Mesothelial cell of epicardium (in vitro differentiated cells): Measurements from ENCODE around the gene CARS2. TPM values are rescaled to one million over a fixed set of nuclear protein-coding genes. Genes with fewer than 3 reads are reported as not detected.

Experiments
- DNase-seq, 2 experiments: peaks; one replicate each; pipeline ENCODE4 v3.0.0; 2021; ENCODE audit warnings: low spot score in 2 of 2; ENCODE audit not compliant: unreplicated experiment in 2 of 2
- H3K27ac Mint-ChIP-seq: 2 replicates; pipeline ENCODE4 v1.8.0; 2021; ENCODE audit warnings: mixed read lengths
- H3K27me3 Mint-ChIP-seq: 2 replicates; pipeline ENCODE4 v1.8.0; 2021; ENCODE audit warnings: low read depth, mixed read lengths
- H3K36me3 Mint-ChIP-seq: 2 replicates; pipeline ENCODE4 v1.8.0; 2021; ENCODE audit warnings: mixed read lengths
- H3K4me1 Mint-ChIP-seq: 2 replicates; pipeline ENCODE4 v1.8.0; 2021; ENCODE audit warnings: mixed read lengths
- H3K4me3 Mint-ChIP-seq: 2 replicates; pipeline ENCODE4 v1.8.0; 2021; ENCODE audit warnings: mild to moderate bottlenecking, moderate library complexity, mixed read lengths
- H3K9me3 Mint-ChIP-seq: 2 replicates; pipeline ENCODE4 v1.8.0; 2021; ENCODE audit warnings: mixed read lengths
- total RNA-seq: library from RNA; stranded (reverse); gene quantifications from 3 replicates; pipeline ENCODE4 v1.2.1, GENCODE V29; 2021
- TF ChIP-seq, protein P1 (sequence below): fragments of 200-600 bp; sonication (generic); IDR thresholded peaks from one replicate; pipeline ENCODE4 v1.5.0; 2021; ENCODE audit warnings: antibody characterized with exemption; ENCODE audit not compliant: unreplicated experiment

CARS2 gene
- total RNA-seq, 1 donor from 2014 or later = 89.1 TPM

GRCh38 chr13:110592665-110593064, 113.3 kb downstream of the CARS2 start:
- no peak for DNase-seq
- H3K27me3 Mint-ChIP-seq = no peaks in the 10 kb centered on the region
- peaks cover 30% of the 10 kb centered on the region for H3K4me1 Mint-ChIP-seq
- TF ChIP-seq, protein P1, sequence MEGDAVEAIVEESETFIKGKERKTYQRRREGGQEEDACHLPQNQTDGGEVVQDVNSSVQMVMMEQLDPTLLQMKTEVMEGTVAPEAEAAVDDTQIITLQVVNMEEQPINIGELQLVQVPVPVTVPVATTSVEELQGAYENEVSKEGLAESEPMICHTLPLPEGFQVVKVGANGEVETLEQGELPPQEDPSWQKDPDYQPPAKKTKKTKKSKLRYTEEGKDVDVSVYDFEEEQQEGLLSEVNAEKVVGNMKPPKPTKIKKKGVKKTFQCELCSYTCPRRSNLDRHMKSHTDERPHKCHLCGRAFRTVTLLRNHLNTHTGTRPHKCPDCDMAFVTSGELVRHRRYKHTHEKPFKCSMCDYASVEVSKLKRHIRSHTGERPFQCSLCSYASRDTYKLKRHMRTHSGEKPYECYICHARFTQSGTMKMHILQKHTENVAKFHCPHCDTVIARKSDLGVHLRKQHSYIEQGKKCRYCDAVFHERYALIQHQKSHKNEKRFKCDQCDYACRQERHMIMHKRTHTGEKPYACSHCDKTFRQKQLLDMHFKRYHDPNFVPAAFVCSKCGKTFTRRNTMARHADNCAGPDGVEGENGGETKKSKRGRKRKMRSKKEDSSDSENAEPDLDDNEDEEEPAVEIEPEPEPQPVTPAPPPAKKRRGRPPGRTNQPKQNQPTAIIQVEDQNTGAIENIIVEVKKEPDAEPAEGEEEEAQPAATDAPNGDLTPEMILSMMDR = no peak
- no peak overlapping the region for H3K27ac Mint-ChIP-seq
- H3K36me3 Mint-ChIP-seq = no peaks in the 10 kb centered on the region
- peaks cover 6% of the 10 kb centered on the region for H3K9me3 Mint-ChIP-seq
- H3K4me3 Mint-ChIP-seq = no peak overlapping the region

Other genes starting within 250 kb of the CARS2 start
- 8.9 to 10.2 TPM (median 9.6 TPM) in 3 replicates for gene RAB20, start 144.4 kb downstream of the CARS2 start, total RNA-seq
- 39.5 to 41.4 TPM (median 40.8 TPM) in 3 replicates for gene NAXD, start 90.6 kb downstream of the CARS2 start, total RNA-seq
- 19.1 to 21.0 TPM (median 19.2 TPM) in 3 replicates for gene ING1, start 7.6 kb upstream of the CARS2 start, total RNA-seq
- 235 to 258 TPM (median 256 TPM) in 3 replicates for gene ANKRD10, start 209.0 kb upstream of the CARS2 start, total RNA-seq